Left hindlimb (tissue), 1 donor: ENCODE data around the gene SLAMF8.

Source experiments
- DNase-seq: peaks from one replicate; pipeline ENCODE4 v3.0.0-alpha.2; 2018

The SLAMF8 gene

DNA sequence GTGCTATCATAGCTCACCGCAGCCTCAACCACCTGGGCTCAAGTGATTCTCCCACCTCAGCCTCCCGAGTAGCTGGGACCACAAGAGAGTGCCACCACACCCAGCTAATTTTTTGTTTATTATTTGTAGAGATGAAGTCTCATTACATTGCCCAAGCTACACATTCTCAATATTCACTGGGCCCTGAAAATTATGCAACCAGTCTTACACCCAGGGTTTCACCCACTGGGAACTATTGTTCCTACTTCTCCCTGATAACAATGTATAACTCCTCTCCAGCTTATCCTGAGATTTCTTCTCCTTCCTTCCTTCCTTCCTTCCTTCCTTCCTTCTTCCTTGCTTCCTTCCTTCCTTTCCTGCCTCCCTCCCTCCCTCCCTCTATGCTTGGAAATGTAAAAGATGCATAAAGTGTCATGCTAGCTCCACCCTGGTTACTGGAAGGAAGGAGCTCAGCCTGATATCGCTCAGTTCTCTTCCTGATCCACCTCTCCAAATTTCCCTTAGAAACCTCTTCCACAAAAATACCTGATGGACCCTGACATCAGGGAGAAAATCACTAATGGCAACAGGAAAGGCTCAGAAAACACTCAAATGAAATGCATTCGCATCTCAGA lies 47.0 kb downstream of the SLAMF8 start:
- no peak for DNase-seq

DNA sequence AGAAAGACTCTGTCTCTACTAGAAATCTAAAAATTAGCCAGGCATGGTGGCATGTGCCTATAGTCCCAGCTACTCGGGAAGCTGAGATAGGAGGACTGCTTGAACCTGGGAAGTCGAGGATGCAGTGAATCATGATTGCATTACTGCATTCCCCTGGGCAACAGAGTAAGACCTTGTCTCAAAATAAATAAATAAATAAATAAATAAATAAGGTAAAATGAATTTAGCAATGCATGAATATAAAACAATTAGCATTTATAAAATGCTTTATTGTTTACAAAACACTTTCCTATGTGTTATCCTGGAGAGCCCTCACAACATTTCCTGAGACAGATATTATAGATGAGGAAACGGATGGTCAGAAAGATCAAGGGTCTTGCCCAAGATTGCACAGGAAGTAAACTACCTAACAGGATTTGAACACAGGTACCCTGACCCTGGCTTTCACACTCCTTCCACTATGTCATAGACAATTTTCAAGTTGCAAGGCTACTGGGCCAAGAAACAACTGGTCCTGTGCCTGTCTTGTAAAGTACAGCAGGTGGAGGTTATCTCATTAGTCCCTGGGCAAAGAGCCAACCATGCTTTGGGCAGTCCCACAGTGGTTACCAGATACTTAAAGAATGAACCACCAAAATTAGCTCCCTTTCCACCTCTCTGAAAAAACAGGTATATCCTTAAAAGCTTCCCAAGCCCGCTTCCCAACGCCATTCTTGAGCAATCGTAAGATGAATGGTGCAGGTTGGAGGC lies 51.2 kb downstream of the SLAMF8 start:
- no peak for DNase-seq

DNA sequence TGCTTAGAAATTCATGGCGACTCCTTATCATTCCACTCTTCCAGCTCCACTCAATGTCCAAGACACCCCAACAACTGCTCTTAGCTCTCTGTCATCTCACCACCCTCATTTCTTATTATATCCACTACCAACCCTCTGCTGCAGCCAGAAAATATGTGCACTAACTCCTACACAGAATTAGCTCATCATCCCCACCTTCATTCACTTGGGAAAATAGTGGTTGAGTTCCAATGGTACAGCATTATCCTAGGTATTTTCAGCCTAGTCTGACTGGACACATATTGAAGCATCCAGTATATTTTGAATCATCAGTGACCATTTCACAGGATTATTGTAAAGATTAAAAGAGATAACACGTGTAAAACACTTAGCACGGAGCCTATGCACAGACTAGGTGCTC lies 52.5 kb downstream of the SLAMF8 start:
- no peak for DNase-seq

DNA sequence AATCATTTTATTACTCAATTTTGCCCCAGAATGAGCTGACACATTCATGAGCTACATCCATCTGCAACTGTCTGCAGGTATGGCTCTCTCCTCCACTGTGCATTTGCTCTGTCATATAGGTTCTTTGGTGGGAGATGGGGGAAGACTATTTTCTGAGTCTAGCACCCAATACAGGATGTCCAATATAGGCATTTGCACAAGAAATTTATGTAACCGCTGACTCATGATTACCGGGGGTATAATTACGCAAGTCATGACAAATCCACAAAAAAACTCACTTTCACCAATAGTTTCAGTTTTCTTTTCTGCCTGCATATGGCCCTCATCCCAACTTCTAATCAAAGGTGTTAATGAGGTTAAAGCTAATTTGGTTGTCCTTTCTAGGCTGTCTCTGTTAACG lies 53.3 kb downstream of the SLAMF8 start:
- no peak for DNase-seq

DNA sequence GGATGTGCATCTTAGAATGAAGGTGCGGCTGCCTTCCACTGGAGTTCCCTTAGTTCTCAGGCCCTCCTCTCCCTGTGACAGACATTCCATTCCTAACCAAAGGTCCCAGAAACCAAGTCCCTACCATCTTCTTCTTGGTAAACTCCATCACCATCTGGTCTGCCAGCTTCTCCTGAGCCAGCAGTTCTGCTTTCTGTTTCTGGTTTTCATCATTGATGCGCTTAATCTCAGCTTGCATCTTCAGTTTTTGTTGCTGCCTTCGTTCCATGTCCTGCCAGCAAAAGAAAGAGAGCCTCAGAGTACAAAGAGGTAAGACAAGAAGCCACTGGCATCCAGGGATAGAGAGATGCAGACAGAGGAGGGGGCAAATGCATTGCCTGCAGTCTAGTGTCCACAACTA lies 53.8 kb downstream of the SLAMF8 start:
- no peak for DNase-seq

DNA sequence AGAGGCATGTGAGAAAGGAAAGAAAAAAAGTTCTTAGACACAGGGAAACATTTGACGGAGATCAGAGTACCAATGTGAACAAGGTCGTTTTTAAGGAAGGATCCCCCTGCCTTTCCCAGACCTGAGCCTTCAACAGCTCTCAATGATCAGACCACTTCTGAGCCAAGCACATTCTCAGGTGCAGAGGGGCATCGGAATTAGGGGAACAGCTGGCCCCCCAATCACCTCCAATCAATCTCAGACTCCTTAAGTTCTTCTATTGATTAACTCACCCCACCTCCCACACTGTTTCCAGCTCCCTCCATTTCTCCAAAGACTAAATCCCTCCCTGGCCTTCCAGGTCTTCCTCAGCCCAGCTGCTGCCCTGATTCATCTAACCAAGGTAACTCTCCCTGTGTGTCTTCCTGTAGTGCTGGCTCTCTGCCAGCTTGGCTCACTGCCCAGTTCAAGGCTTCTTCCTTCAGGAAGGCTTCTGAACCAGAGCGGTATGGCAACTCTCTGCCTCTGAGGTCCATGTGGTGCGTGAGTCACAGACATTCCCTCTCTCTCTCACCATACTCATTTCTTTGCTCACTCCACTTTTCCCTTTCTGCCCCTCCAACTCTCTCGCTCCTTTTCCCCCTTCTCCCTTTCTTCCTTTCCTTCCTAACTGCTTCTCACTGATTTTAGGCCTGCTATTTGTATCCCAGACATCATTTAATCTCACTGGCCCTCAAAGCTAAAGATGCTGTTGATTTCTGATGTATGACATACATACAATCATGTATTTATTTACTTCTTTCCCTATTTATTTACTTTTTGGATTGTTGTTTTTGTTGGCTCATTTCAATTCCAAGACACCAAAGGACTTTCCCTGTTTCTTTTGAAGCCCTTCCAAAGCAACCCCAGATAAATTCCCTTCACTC lies 55.2 kb downstream of the SLAMF8 start:
- no peak for DNase-seq

DNA sequence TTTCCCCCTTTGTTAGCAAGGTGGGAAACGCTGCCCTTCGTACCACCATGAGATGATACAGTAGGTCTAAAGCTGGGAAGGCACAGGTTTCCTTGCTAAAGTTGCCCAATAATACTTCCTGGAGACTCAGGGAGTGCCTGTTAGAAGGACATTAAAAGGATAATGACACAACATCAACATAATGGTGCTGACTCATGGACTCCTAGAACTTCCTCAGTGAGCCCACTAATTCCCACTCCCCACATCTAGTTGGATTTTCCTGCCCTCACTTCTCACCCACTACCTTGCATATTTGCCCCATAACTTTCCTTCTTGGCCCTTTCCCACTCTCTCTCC lies 55.8 kb downstream of the SLAMF8 start:
- DNase-seq = no peak

DNA sequence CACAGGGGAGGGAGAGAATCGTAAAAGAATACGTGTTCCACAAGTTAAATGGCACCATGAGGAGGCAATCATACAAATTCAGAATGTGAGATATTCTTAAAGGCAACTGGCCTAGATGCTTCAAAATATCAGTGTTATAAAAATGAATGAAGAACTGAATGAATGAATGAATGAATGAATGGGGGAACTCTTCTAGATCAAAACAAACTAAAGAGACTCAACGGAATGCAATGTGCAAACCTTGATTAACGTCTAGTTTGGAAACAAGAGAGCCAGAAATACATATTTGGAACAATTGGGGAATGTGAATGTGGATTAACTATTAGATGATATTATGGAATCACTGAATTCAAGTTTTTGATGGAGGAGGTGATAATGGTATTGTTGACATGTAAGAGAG lies 56.5 kb downstream of the SLAMF8 start:
- no peak for DNase-seq

DNA sequence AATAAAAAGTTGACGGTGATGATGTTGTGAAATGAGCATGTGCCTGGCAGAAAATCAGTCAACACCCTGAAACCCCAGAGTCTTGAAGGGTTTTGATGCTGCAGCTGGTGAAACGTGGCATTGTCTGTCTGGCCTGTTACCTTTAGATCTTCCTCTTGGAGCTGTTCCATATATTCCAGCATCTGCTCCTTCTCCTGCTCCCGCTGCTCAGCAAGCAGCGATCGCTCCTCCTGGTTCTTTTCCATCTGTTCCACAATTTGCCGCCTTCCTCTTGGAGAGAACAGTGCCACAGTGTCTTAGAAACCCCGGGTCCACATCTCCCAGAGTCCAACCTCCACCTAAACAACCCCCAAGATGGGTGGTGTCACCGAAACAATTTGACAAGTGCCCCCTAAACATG lies 57.6 kb downstream of the SLAMF8 start:
- DNase-seq = no peak
